SK-N-SH treated with all-trans-retinoic acid at 6 μM for 48 hours (cell line): ENCODE data around the gene MTCL3.

ENCODE experiments used
- ARNTL ChIP-seq: fragments of 450-650 bp; formaldehyde crosslinking; IDR thresholded peaks from 2 replicates; pipeline ENCODE4 v1.5.0; 2020; ENCODE audit warnings: low read depth, mild to moderate bottlenecking, moderate library complexity, borderline replicate concordance
- CSDC2 ChIP-seq: fragments of 250-450 bp; sonication (Bioruptor Pico); IDR thresholded peaks from 2 replicates; pipeline ENCODE4 v1.5.0; 2020; ENCODE audit warnings: mild to moderate bottlenecking, moderate library complexity
- PATZ1 ChIP-seq: fragments of 250-450 bp; sonication (Bioruptor Pico); IDR thresholded peaks from 2 replicates; pipeline ENCODE4 v1.8.0; 2020; ENCODE audit warnings: mild to moderate bottlenecking, moderate library complexity, borderline replicate concordance
- PPARA ChIP-seq: fragments of 250-450 bp; sonication (Bioruptor Pico); IDR thresholded peaks from 2 replicates; pipeline ENCODE4 v1.5.0; 2020; ENCODE audit warnings: mild to moderate bottlenecking, borderline replicate concordance
- RARB ChIP-seq: fragments of 250-450 bp; sonication (Bioruptor Pico); IDR thresholded peaks from 2 replicates; pipeline ENCODE4 v1.8.0; 2021; ENCODE audit warnings: mild to moderate bottlenecking, moderate library complexity
- TSHZ2 ChIP-seq: fragments of 250-450 bp; sonication (Bioruptor Pico); IDR thresholded peaks from 2 replicates; pipeline ENCODE4 v1.5.0; 2020; ENCODE audit warnings: mild to moderate bottlenecking, moderate library complexity
- ZC3H10 ChIP-seq: fragments of 250-450 bp; sonication (Bioruptor Pico); IDR thresholded peaks from 2 replicates; pipeline ENCODE4 v1.5.1; 2021; ENCODE audit warnings: mild to moderate bottlenecking, moderate library complexity
- ZFP3 ChIP-seq: fragments of 250-450 bp; sonication (Bioruptor Pico); IDR thresholded peaks from 2 replicates; pipeline ENCODE4 v1.5.0; 2020; ENCODE audit warnings: mild to moderate bottlenecking, moderate library complexity
- ZFP30 ChIP-seq: fragments of 450-650 bp; formaldehyde crosslinking; IDR thresholded peaks from 2 replicates; pipeline ENCODE4 v1.5.0; 2022; ENCODE audit warnings: mild to moderate bottlenecking, moderate library complexity
- ZNF565 ChIP-seq: fragments of 450-650 bp; formaldehyde crosslinking; conservative IDR thresholded peaks from 2 replicates; pipeline ENCODE4 v1.5.0; 2020; ENCODE audit warnings: low read depth, mild to moderate bottlenecking, moderate library complexity

- TF ChIP-seq CSDC2 (CRISPR knock-in tag) = no peak
- no peak for TF ChIP-seq ZNF565
- no peak for TF ChIP-seq ARNTL (CRISPR knock-in tag)
- TF ChIP-seq PPARA = no peak
- TF ChIP-seq RARB (CRISPR knock-in tag) = no peak
- no peak for TF ChIP-seq ZFP30
- TF ChIP-seq PATZ1 (CRISPR knock-in tag) = no peak
- no peak for TF ChIP-seq TSHZ2 (CRISPR knock-in tag)
- no peak for TF ChIP-seq ZFP3 (CRISPR knock-in tag)
- TF ChIP-seq ZC3H10 = no peak
Measured at GRCh38 chr6:127423921-127424320, 95.2 kb downstream of the MTCL3 start.
